BJ (cell line): Measurements from ENCODE around the gene MRPL16. TPM values are rescaled to one million over a fixed set of nuclear protein-coding genes. Genes with fewer than 3 reads are reported as not detected.
"Not testable (repeated sequence)": the region's sequence is repeated elsewhere in the genome, so short reads cannot be mapped to it uniquely, and the experiment has no call there.

ENCODE experiments used
- CTCF ChIA-PET: fragments of 350-600 bp; formaldehyde crosslinking; extraction: SDS; loops from one replicate; lab custom pipeline; 2021; ENCODE audit warnings: antibody characterized with exemption, inconsistent platforms; lab: Yijun Ruan, JAX
- POLR2A ChIA-PET: fragments of 300-600 bp; sonication (Branson Sonifier 250); formaldehyde crosslinking; extraction: SDS; loops from one replicate; lab custom pipeline; 2021; ENCODE audit warnings: antibody characterized with exemption; lab: Charles Lee
- DNase-seq: peaks from one replicate; pipeline ENCODE4 v3.0.0-alpha.2; 2011; ENCODE audit warnings: low read depth
- H3K27me3 ChIP-seq: 2 replicates; pipeline ENCODE4 v1.6.0; 2011; ENCODE audit warnings: low read length; ENCODE audit not compliant: control insufficient read depth, insufficient read depth
- H3K36me3 ChIP-seq: 2 replicates; pipeline ENCODE4 v1.5.1; 2011; ENCODE audit warnings: low read length; ENCODE audit not compliant: control insufficient read depth, insufficient read depth
- H3K4me3 ChIP-seq: 2 replicates; pipeline ENCODE4 v1.5.1; 2011; ENCODE audit warnings: low read depth, mild to moderate bottlenecking, control low read depth, low read length
- CTCF ChIP-seq: IDR thresholded peaks from 2 replicates; pipeline ENCODE4 v1.5.1; 2011; ENCODE audit warnings: low read depth, mild to moderate bottlenecking, control low read depth, inconsistent platforms, low read length, moderate library complexity; ENCODE audit not compliant: insufficient read depth
- polyA plus RNA-seq: library from polyadenylated mRNA; depleted of rRNA; stranded (reverse); fragments of >200 nt; gene quantifications from 2 replicates; pipeline ENCODE4 v1.2.3, GENCODE V29; 2011

Gene MRPL16
- polyA plus RNA-seq, 1 experiment: 47.0 TPM

GRCh38 chr11:59849129-59849528 lies 38.6 kb upstream of the MRPL16 start:
- CTCF ChIA-PET: no interaction called here

GRCh38 chr11:59848439-59848838 lies 37.9 kb upstream of the MRPL16 start:
- H3K4me3 ChIP-seq, H3K27me3 ChIP-seq, CTCF ChIA-PET, DNase-seq, H3K36me3 ChIP-seq, POLR2A ChIA-PET: not testable (repeated sequence)

More at GRCh38 chr11:59849129-59849528, 38.6 kb upstream of the MRPL16 start:
- Histone ChIP-seq H3K36me3 (no peaks in the 10 kb centered on the region), H3K4me3 (no peak overlapping the region), H3K27me3 (no peaks in the 10 kb centered on the region)
- no peak for TF ChIP-seq CTCF
- DNase-seq: no peak
- POLR2A ChIA-PET: no interaction called here

GRCh38 chr11:59847626-59848025 lies 37.0 kb upstream of the MRPL16 start:
- Histone ChIP-seq H3K4me3 (no peak overlapping the region), H3K36me3 (no peaks in the 10 kb centered on the region), H3K27me3 (no peaks in the 10 kb centered on the region)
- CTCF ChIA-PET: interaction anchor here (1.7 kb wide), 1 partner anchor 10 kb away, joined by 4 read pairs; no protein-coding TSS in a partner anchor
- no peak for DNase-seq
- POLR2A ChIA-PET: no interaction called here
- no peak for TF ChIP-seq CTCF

GRCh38 chr11:59846556-59846955 lies 36.0 kb upstream of the MRPL16 start:
- ChIA-PET CTCF (interaction anchor here (1.7 kb wide), 1 partner anchor 8 kb away, joined by 4 read pairs; no protein-coding TSS in a partner anchor), POLR2A (no interaction called here)
- TF ChIP-seq CTCF: no peak
- DNase-seq: no peak
- Histone ChIP-seq H3K27me3 (no peaks in the 10 kb centered on the region), H3K4me3 (no peak overlapping the region), H3K36me3 (no peaks in the 10 kb centered on the region)

- H3K4me3 ChIP-seq: no peak within 1 kb of the TSS
- ChIA-PET CTCF (interaction anchor here (1.4 kb wide), 1 partner anchor 23 kb away, joined by 3 read pairs; no protein-coding TSS in a partner anchor), POLR2A (no interaction called here)
- no peak for DNase-seq
- TF ChIP-seq CTCF: no peak
- no peaks in the 10 kb centered on the region for H3K36me3 ChIP-seq
- H3K27me3 ChIP-seq: no peaks in the 10 kb centered on the region
Measured at GRCh38 chr11:59845399-59845798, 34.8 kb upstream of the MRPL16 start, which contains the start of gene CBLIF. Gene CBLIF (minus strand): TSS chr11:59845499. CDS start chr11:59845453, 46 bp downstream.

- Histone ChIP-seq H3K4me3 (no peak overlapping the region), H3K27me3 (no peaks in the 10 kb centered on the region), H3K36me3 (no peaks in the 10 kb centered on the region)
- TF ChIP-seq CTCF: no peak
- POLR2A ChIA-PET: no interaction called here
- no peak for DNase-seq
- CTCF ChIA-PET: interaction anchor here (0.8 kb wide), 1 partner anchor 10 kb away, joined by 3 read pairs; no protein-coding TSS in a partner anchor
Measured at GRCh38 chr11:59842316-59842715, 31.7 kb upstream of the MRPL16 start.
